H9 (cell line): Measurements from ENCODE around the gene IBA57. TPM values are rescaled to one million over a fixed set of nuclear protein-coding genes. Genes with fewer than 3 reads are reported as not detected.

ENCODE experiments used
- DNase-seq: peaks from one replicate; pipeline ENCODE4 v3.0.0-alpha.2; 2017
- H2AFZ ChIP-seq: one replicate; pipeline ENCODE4 v1.6.1; 2013; ENCODE audit warnings: mild to moderate bottlenecking, low read length, control low read depth, moderate library complexity
- H2AK5ac ChIP-seq: 2 replicates; pipeline ENCODE4 v1.6.1; 2013; ENCODE audit warnings: low read length, control low read depth, mixed read lengths; ENCODE audit not compliant: insufficient read length
- H2BK120ac ChIP-seq: one replicate; pipeline ENCODE4 v1.6.1; 2013; ENCODE audit warnings: low read depth, mild to moderate bottlenecking, low read length, control low read depth, inconsistent platforms; ENCODE audit not compliant: poor library complexity, severe bottlenecking
- H2BK12ac ChIP-seq: 2 replicates; pipeline ENCODE4 v1.6.1; 2013; ENCODE audit warnings: low read length, control low read depth, mixed read lengths, low read depth; ENCODE audit not compliant: insufficient read length
- H2BK15ac ChIP-seq: 2 replicates; pipeline ENCODE4 v1.6.1; 2013; ENCODE audit warnings: low read depth, low read length, control low read depth
- H2BK20ac ChIP-seq: one replicate; pipeline ENCODE4 v1.6.1; 2013; ENCODE audit warnings: low read depth, mild to moderate bottlenecking, low read length, control low read depth, inconsistent platforms; ENCODE audit not compliant: poor library complexity, severe bottlenecking
- H2BK5ac ChIP-seq: 2 replicates; pipeline ENCODE4 v1.6.1; 2013; ENCODE audit warnings: low read length, control low read depth, mixed read lengths; ENCODE audit not compliant: insufficient read length
- H3K14ac ChIP-seq: 2 replicates; pipeline ENCODE4 v1.6.1; 2013; ENCODE audit warnings: low read length, control low read depth; ENCODE audit not compliant: insufficient read depth
- H3K18ac ChIP-seq: 2 replicates; pipeline ENCODE4 v1.6.1; 2013; ENCODE audit warnings: low read depth, mild to moderate bottlenecking, mixed read lengths, low read length, control low read depth; ENCODE audit not compliant: insufficient read length
- H3K23ac ChIP-seq: 2 replicates; pipeline ENCODE4 v1.6.1; 2013; ENCODE audit warnings: low read length, control low read depth, mixed read lengths, low read depth; ENCODE audit not compliant: insufficient read length
- H3K23me2 ChIP-seq: 2 replicates; pipeline ENCODE4 v1.6.1; 2013; ENCODE audit warnings: low read depth, mild to moderate bottlenecking, mixed read lengths, low read length, control low read depth; ENCODE audit not compliant: insufficient read length, poor library complexity, severe bottlenecking
- H3K27ac ChIP-seq: 2 replicates; pipeline ENCODE4 v1.5.1; 2013; ENCODE audit warnings: low read length, control low read depth, mixed read lengths, low read depth; ENCODE audit not compliant: insufficient read length
- H3K27me3 ChIP-seq: 2 replicates; pipeline ENCODE4 v1.6.1; 2013; ENCODE audit warnings: low read length, control low read depth, inconsistent platforms; ENCODE audit not compliant: insufficient read depth
- H3K4ac ChIP-seq: 2 replicates; pipeline ENCODE4 v1.6.1; 2013; ENCODE audit warnings: low read depth, mild to moderate bottlenecking, control low read depth, inconsistent platforms, low read length, moderate library complexity
- H3K4me1 ChIP-seq: 2 replicates; pipeline ENCODE4 v1.6.1; 2013; ENCODE audit warnings: low read length, control low read depth, inconsistent platforms; ENCODE audit not compliant: insufficient read depth
- H3K4me2 ChIP-seq: 2 replicates; pipeline ENCODE4 v1.6.1; 2013; ENCODE audit warnings: low read length, control low read depth, mixed read lengths; ENCODE audit not compliant: insufficient read length, insufficient read depth
- H3K56ac ChIP-seq: 2 replicates; pipeline ENCODE4 v1.6.1; 2013; ENCODE audit warnings: low read depth, mild to moderate bottlenecking, mixed read lengths, low read length, control low read depth; ENCODE audit not compliant: insufficient read length
- H3K79me1 ChIP-seq: 2 replicates; pipeline ENCODE4 v1.6.1; 2013; ENCODE audit warnings: low read depth, mild to moderate bottlenecking, moderate library complexity, low read length, control low read depth, inconsistent platforms; ENCODE audit not compliant: insufficient read depth, poor library complexity, severe bottlenecking
- H3K79me2 ChIP-seq: 2 replicates; pipeline ENCODE4 v1.6.1; 2013; ENCODE audit warnings: low read length, control low read depth, inconsistent platforms; ENCODE audit not compliant: insufficient read depth
- H3K9ac ChIP-seq: 2 replicates; pipeline ENCODE4 v1.6.1; 2013; ENCODE audit warnings: low read length, control low read depth, mixed read lengths; ENCODE audit not compliant: insufficient read length; ENCODE audit errors: extremely low read depth
- H3K9me3 ChIP-seq: one replicate; pipeline ENCODE4 v1.6.1; 2013; ENCODE audit warnings: low read depth, low read length, inconsistent platforms; ENCODE audit not compliant: control insufficient read depth
- H3T11ph ChIP-seq: one replicate; pipeline ENCODE4 v1.6.1; 2013; ENCODE audit warnings: mild to moderate bottlenecking, low read length, control low read depth, inconsistent platforms
- H4K20me1 ChIP-seq: one replicate; pipeline ENCODE4 v1.6.1; 2013; ENCODE audit not compliant: control insufficient read depth, insufficient read length, insufficient read depth
- H4K5ac ChIP-seq: 2 replicates; pipeline ENCODE4 v1.6.1; 2013; ENCODE audit warnings: low read depth, mild to moderate bottlenecking, mixed read lengths, low read length, control low read depth; ENCODE audit not compliant: insufficient read length
- H4K8ac ChIP-seq: replicated peaks from 2 replicates; pipeline ENCODE4 v1.6.1; 2013; ENCODE audit warnings: low read length, control low read depth, mixed read lengths, low read depth; ENCODE audit not compliant: insufficient read length
- H4K91ac ChIP-seq: 2 replicates; pipeline ENCODE4 v1.6.1; 2013; ENCODE audit warnings: low read depth, mild to moderate bottlenecking, moderate library complexity, mixed read lengths, low read length, control low read depth; ENCODE audit not compliant: insufficient read length
- H3K27ac Mint-ChIP-seq, 3 experiments: 2 replicates in 2 of 3; 3 replicates in 1 of 3; pipeline ENCODE4 v1.8.0; 2020 to 2021; ENCODE audit warnings: mixed read lengths in 3 of 3, mild to moderate bottlenecking in 1 of 3, moderate library complexity in 1 of 3
- H3K27me3 Mint-ChIP-seq: 2 replicates; pipeline ENCODE4 v1.8.0; 2021; ENCODE audit warnings: low read depth, mild to moderate bottlenecking, moderate library complexity, mixed read lengths
- H3K36me3 Mint-ChIP-seq, 3 experiments: 2 replicates in 2 of 3; 3 replicates in 1 of 3; pipeline ENCODE4 v1.8.0; 2020 to 2021; ENCODE audit warnings: low read depth in 3 of 3, mixed read lengths in 3 of 3; ENCODE audit not compliant: insufficient read depth in 1 of 3
- H3K4me1 Mint-ChIP-seq, 2 experiments: 2 replicates each; pipeline ENCODE4 v1.8.0; 2020; ENCODE audit warnings: mixed read lengths in 2 of 2
- H3K4me3 Mint-ChIP-seq, 2 experiments: 2 replicates in 1 of 2; 3 replicates in 1 of 2; pipeline ENCODE4 v1.8.0; 2020 to 2021; ENCODE audit warnings: mild to moderate bottlenecking in 2 of 2, mixed read lengths in 2 of 2, moderate library complexity in 1 of 2
- H3K9me3 Mint-ChIP-seq, 2 experiments: 2 replicates in 1 of 2; 3 replicates in 1 of 2; pipeline ENCODE4 v1.8.0; 2020; ENCODE audit warnings: mild to moderate bottlenecking in 2 of 2, mixed read lengths in 2 of 2, moderate library complexity in 1 of 2
- CTCF ChIP-seq: fragments of 200-600 bp; sonication (generic); conservative IDR thresholded peaks from 3 replicates; pipeline ENCODE4 v1.8.0; 2021; ENCODE audit warnings: antibody characterized with exemption, mild to moderate bottlenecking
- WGBS: extraction: QIAGEN DNeasy Blood & Tissue Kit; methylation state at CpG from one replicate; pipeline ENCODE4 v1.1.7; 2013; ENCODE audit warnings: missing lambda C conversion rate, low lambda C conversion rate, mixed read lengths; ENCODE audit not compliant: insufficient read length; ENCODE audit errors: extremely low coverage; 5-methylcytosine and 5-hydroxymethylcytosine counted together
- total RNA-seq: library from RNA; stranded (reverse); gene quantifications from 2 replicates; pipeline ENCODE4 v1.2.1, GENCODE V29; 2021

Gene IBA57
- total RNA-seq, 1 experiment from 2014 or later, result 12.6 TPM

- no peak overlapping the region for H3K56ac ChIP-seq
- no peaks in the 10 kb centered on the region; a peak in 1 of 7 replicates for H3K36me3 Mint-ChIP-seq
- H3K4me3 Mint-ChIP-seq, result no peak overlapping the region
- H3T11ph ChIP-seq, result no peak overlapping the region
- no peak overlapping the region for H2BK20ac ChIP-seq
- H3K18ac ChIP-seq, result no peak overlapping the region
- no peak overlapping the region for H2BK12ac ChIP-seq
- no peaks in the 10 kb centered on the region for H3K23me2 ChIP-seq
- H3K4me2 ChIP-seq, result no peak overlapping the region
- no CpG with 5 or more reads among the region's 19 CpGs for WGBS
- H3K4me1 ChIP-seq, result no peaks in the 10 kb centered on the region
- H3K79me1 ChIP-seq, result no peaks in the 10 kb centered on the region
- DNase-seq, result no peak
- H2BK15ac ChIP-seq, result no peak overlapping the region
- no peaks in the 10 kb centered on the region for H3K27me3 ChIP-seq
- H3K9me3 ChIP-seq, result no peaks in the 10 kb centered on the region
- H3K4me1 Mint-ChIP-seq, result no peaks in the 10 kb centered on the region
- H2BK120ac ChIP-seq, result no peak overlapping the region
- H3K27me3 Mint-ChIP-seq, result no peaks in the 10 kb centered on the region; the same call in none of the 2 replicates
- no peak overlapping the region for H4K5ac ChIP-seq
- H3K4ac ChIP-seq, result no peak overlapping the region
- no peak overlapping the region; the same call in 1 of the 2 replicates for H3K14ac ChIP-seq
- no peak overlapping the region for H3K9ac ChIP-seq
- H3K9me3 Mint-ChIP-seq, result no peaks in the 10 kb centered on the region
- no peaks in the 10 kb centered on the region for H4K20me1 ChIP-seq
- H2AK5ac ChIP-seq, result no peak overlapping the region
- no peak overlapping the region for H2BK5ac ChIP-seq
- no peak overlapping the region for H4K8ac ChIP-seq
- H3K79me2 ChIP-seq, result 0 out of 2 replicates have a peak, but pooled peaks cover 1% of the 10 kb centered on the region
- H4K91ac ChIP-seq, result no peak overlapping the region
- no peak overlapping the region for H3K27ac Mint-ChIP-seq
- no peak overlapping the region for H3K23ac ChIP-seq
- no peak overlapping the region for H3K27ac ChIP-seq
- no peak for TF ChIP-seq CTCF
- no peak overlapping the region for H2AFZ ChIP-seq
Observed at GRCh38 chr1:228176461-228177182, 11.0 kb downstream of the IBA57 start.
